ENCODE measurements around the gene FHIP2A.
"Not testable (repeated sequence)": the region's sequence is repeated elsewhere in the genome, so short reads cannot be mapped to it uniquely, and the experiment has no call there.

Gene FHIP2A, protein sequence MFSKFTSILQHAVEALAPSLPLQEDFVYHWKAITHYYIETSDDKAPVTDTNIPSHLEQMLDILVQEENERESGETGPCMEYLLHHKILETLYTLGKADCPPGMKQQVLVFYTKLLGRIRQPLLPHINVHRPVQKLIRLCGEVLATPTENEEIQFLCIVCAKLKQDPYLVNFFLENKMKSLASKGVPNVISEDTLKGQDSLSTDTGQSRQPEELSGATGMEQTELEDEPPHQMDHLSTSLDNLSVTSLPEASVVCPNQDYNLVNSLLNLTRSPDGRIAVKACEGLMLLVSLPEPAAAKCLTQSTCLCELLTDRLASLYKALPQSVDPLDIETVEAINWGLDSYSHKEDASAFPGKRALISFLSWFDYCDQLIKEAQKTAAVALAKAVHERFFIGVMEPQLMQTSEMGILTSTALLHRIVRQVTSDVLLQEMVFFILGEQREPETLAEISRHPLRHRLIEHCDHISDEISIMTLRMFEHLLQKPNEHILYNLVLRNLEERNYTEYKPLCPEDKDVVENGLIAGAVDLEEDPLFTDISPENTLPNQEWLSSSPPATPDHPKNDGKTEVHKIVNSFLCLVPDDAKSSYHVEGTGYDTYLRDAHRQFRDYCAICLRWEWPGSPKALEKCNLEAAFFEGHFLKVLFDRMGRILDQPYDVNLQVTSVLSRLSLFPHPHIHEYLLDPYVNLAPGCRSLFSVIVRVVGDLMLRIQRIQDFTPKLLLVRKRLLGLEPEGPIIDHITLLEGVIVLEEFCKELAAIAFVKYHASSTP

DNA sequence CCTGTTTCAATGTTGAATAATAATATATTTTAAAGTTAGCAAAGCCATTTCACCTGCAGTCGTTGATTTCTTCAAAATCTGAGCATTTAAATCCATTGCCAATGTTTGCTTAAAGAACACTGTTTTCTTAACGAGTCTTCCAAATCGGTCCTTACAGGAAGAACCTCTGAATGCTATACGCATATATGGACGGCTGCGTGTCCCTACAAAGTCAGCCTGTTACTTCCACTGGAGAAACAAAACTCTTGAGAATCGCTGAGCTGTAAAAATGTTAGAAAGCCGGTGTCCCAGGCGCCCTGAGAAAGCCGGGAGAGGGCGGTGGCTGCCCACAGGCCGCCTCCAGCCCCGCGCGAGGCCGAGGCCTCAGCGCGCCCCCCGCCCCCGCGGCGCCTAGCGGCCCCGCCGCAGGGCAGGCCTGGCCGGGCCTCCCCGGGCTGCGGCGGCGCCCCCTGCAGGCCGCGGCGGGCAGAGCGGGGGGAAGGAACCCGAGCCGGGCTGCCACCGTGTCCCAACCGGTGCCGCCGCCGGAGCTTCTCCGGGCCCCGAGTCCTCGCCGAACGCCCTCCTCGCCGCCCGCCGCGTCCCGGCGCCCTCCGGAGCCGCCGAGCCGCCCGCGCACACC, at the start of gene FHIP2A:
TSS of gene FHIP2A (plus strand) at position 488 of the 622 bp plus-strand sequence. CDS start 299 bp downstream, outside the sequence.
- FAIRE-seq: no peak

DNA sequence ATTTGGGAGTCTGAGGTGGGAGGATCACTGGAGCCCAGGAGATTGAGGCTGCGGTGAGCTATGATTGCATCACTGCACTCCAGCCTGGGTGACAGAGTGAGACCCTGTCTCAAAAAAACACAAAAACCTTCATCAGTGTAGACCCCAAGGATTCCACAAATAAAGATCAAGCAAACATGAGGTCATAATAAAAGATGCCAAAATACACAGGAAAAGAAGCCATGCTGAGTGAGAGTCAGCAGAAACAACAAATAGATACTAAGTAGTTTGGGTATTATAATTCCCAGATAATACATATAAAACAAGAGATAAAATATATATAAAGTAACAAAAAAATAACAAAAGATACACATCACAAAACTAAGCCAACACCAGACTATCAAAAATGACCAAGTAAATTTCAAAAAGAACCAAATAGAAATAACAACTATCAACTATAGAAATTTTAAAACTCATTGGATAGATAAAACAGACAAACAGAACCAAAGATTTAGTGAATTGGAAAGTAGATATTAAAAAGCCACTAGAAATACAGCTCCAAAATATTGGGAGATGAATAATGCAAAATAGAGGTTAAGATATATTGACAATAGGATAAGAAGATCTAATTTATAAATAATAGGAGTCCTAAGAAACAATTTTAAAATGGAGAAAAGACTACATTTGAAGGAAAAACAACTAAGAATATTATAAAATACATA, 48.9 kb upstream of the FHIP2A start:
- peak; percentile 78 for FAIRE-seq

DNA sequence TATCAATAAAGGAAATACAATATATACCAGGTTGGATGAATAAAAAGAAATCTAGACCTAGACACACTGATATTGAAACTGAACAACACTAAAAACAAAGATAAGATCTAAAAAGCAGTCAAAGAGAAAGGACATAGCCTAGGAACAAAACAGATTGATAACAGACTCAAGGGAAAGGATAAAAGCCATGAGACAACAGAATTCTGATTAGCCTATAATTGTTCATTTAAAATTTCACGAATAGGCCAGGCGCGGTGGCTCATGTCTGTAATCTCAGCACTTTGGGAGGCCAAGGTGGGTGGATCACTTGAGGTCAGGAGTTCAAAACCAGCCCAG, 48.4 kb upstream of the FHIP2A start:
- no peak for FAIRE-seq

DNA sequence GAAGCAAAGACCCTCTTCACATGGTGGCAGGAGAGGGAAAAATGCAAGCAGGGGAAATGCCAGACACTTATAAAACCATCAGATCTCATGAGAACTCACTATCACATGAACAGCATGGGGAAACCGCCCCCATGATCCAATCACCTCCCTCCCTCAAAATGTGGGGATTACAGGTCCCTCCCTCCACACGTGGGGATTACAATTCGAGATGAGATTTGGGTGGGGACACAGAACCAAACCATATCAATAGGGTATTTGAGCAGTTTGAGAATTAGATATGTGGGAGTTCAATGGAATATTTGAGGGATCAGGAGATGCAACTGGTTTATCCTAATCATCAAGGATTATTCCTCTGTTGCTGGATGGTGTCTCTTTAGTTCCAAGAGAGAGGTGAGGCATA, 46.5 kb upstream of the FHIP2A start:
- not testable (repeated sequence) for FAIRE-seq

DNA sequence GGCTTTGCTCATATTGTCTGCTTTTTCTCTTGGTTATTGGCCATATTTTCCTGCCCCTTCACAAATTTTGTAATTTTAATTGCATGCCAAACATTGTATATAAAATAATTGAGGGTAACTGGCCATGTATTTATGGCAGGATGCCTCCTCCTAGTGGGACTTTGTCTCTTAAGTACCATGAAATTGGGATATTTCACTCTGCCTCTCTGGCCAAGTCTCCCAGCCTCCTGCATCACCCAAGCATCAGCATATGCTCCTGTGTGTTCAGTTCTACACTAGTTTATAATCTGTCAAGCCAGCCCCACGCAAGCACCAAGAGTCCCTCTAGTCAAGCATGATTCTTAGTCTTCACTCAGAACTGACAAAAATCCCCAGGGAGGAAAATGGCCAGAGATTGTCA, 44.2 kb upstream of the FHIP2A start:
- FAIRE-seq: no peak

DNA sequence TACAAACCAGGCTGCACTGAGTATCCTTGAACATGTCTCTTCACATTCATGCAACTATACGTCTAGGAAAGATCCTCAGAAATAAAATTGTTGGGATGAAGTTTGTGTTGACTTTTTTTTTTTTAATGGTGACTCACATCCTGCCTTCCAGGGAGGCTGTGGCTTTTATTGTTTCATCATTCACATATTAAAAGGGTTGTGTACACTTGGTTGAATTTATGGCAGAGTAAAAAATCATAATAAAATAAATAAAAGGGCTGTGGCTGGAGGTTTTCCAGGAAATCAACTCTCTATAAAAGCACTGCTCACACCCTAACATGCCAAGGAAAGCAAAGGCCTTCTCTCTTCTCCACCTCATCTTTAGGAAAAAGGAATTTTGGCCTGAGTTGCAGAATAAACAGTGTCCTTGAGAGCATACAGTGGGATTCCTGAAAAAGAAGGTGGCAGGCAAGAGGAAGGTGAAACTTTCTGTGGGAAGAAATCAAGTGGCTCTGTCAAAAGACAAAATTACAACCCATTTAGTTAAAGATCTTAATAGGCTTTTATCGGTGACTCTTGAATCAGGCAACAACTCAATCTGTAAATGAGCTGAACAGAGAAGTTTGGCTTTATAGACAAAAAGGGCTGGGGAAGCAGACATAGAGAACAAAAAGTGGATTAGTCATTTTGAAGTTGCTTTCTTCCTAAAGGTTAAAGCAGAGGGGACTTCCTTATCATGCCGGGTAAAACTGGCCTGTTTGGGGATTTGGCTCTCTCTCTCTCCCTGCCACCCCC, 41.6 kb upstream of the FHIP2A start:
- no peak for FAIRE-seq

DNA sequence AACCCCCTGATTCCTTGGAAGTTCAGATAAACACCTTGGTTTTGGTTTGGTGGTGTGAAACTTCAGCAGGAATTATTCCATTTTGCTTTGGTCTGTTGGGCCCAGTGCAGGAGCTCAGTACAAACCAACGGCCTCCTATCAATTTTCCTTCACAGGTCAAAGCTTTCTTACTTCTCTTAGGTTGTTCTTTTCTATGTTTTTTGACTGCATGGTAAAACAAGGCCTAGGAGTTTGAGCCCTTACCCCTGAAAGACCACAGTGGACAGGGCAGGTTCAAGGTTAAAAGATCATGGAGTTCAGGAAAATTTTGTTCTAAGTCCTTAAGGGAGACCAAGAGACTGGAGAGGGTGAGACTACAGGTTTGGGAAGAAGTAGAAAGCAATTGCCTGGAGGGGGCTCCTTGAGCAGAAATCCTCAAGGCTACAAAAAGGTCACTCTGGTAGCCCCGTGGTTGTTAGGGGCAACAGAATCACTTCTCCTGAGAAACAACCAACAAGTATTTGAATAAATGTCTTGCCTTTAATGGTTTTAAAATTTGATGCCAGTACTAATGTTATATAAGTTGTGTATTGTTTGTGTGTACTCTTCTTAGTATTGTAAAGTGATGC, 40.9 kb upstream of the FHIP2A start:
- FAIRE-seq: no peak

DNA sequence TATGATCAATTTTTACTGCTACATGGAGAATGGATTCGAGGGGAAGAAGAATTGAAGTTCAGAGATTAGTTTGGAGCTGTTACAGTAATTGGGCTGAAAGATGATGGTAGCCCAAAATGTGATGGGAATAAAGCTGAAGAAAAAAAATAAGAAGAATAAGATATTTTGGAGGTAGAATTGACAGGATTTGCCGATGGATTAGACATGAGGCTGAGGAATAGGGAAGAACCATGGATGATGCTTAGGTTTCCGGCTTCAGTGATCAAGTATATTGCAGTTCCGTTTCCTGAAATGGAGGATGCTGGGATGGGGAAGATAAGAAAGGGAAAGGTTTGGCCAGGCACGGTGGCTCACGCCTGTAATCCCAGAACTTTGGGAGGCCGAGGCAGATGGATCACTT, 38.9 kb upstream of the FHIP2A start:
- no peak for FAIRE-seq

DNA sequence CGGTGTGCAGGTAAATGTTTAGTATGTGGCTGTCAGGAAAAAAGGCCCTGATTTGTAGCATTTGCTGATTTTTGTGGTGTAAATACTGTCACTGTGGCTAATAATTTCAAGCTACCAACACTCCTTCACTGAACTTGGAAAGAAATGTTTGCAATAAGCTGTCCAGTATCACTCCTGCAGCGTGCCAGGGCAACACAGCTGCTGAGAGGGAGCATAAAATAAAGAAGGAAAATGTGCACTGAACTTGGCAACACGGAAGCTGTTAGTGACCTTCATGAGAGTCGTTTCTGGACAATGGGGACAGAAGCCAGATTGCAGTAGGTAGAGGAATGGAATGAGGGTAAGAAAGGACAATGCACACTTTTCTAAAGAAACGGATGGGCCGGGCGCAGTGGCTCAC, 37.9 kb upstream of the FHIP2A start:
- FAIRE-seq: no peak

DNA sequence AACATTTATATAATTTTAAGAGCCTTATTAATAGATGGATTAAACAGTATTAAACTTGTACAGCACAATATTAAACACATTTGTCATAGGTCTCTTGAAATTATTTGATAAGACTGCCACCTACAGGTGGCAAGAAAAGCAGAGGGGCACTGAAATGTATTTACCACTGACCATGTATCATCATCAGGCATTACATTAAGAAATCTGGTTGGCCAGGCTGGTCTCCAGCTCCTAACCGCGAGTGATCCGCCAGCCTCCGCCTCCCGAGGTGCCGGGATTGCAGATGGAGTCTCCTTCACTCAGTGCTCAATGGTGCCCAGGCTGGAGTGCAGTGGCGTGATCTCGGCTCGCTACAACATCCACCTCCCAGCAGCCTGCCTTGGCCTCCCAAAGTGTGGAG, 35.1 kb upstream of the FHIP2A start:
- FAIRE-seq: peak; percentile 98

DNA sequence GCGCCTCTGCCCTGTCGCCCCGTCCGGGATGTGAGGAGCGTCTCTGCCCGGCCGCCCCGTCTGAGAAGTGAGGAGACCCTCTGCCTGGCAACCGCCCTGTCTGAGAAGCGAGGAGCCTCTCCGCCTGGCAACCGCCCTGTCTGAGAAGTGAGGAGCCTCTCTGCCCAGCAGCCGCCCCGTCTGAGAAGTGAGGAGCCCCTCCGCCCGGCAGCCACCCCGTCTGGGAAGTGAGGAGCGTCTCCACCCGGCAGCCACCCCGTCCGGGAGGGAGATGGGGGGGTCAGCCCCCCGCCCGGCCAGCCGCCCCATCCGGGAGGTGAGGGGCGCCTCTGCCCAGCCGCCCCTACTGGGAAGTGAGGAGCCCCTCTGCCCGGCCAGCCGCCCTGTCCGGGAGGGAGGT, 34.4 kb upstream of the FHIP2A start:
- FAIRE-seq: not testable (repeated sequence)

DNA sequence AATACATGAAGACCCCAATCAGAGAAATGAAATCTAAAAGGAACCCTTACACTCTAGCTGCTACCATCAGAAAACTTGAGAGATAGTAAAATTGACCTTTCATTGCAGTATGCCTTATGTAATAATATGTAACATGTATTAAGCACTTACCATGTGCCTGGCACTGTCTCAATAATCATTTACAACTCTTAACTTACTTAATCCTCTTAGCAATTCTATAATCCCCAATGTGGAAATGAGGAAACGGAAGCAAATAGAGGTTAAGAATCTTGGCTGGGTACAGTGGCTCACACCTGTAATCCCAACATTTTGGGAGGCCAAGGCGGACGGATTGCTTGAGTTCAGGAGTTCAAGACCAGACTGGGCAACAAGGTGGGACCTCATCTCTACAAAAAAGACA, 29.8 kb upstream of the FHIP2A start:
- no peak for FAIRE-seq

DNA sequence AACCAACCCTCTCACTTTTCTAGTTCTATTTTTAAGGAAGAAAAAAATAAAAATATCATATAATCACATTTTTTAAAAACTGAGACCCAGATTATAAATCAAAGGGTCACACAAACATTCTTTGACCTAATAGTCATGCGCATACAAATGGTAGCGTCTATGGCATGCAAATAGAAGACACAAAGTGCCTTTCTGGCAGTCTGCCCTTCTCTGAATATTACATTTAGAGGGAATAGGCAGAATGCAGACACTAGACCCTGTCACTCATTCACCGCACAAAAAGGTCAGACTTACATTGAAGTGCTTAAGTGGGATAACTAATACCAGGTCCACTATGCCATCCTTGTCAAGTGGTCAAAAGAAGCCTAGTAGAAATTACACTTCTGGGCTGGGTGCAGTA, 26.5 kb upstream of the FHIP2A start:
- FAIRE-seq: no peak

DNA sequence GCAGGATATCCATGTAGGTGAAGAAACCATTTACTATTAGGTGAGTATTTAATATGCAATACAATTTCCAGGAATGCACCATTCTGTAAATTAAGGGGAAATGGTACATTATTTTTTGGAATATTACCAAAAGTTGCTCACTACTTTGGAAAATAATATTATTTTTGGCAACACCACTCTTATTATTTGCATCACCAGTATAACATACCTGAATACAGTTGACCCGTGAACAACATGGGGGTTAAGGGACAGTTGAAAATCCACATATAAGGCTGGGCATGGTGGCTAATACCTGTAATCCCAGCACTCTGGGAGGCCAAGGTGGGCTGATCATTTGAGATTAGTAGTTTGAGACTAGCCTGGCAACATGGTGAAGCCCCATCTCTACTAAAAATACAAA, 21.2 kb upstream of the FHIP2A start:
- FAIRE-seq: no peak

DNA sequence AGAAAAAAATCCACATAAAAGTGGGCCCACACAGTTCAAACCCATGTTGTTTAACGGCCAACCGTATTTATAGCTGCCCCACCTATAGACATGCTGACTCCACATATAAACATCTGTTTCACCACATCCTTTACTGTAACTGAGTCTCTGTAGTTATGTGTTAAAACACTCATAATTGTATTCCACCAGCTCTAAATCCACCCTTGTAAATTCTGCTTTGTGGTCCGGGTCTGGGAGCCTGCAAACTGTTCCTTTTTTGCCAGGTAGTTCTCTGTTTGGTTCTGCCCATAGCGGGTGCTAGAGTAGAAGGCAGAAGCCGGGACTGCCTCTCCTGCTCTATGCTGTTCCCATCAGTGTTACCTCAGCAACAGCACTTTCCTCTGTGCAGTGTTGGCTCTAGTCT, 20.2 kb upstream of the FHIP2A start:
- no peak for FAIRE-seq

DNA sequence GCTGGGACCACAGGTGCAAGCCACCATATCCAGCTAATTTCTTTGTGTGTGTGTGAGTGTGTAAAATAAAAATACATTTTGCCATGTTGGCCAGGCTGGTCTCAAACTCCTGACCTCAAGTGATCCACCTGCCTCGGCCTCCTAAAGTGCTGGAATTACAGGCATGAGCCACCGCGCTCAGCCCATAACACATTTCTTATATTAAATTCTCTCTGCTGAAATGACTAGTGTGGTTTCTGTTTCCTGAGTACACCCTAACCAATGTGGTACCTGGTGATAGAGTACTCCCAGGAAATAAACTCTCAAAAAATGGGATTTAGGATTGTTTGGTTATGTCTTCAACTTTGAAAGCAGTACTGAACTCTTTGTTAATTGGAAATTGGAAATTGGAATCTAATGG, 19.4 kb upstream of the FHIP2A start:
- FAIRE-seq: no peak

DNA sequence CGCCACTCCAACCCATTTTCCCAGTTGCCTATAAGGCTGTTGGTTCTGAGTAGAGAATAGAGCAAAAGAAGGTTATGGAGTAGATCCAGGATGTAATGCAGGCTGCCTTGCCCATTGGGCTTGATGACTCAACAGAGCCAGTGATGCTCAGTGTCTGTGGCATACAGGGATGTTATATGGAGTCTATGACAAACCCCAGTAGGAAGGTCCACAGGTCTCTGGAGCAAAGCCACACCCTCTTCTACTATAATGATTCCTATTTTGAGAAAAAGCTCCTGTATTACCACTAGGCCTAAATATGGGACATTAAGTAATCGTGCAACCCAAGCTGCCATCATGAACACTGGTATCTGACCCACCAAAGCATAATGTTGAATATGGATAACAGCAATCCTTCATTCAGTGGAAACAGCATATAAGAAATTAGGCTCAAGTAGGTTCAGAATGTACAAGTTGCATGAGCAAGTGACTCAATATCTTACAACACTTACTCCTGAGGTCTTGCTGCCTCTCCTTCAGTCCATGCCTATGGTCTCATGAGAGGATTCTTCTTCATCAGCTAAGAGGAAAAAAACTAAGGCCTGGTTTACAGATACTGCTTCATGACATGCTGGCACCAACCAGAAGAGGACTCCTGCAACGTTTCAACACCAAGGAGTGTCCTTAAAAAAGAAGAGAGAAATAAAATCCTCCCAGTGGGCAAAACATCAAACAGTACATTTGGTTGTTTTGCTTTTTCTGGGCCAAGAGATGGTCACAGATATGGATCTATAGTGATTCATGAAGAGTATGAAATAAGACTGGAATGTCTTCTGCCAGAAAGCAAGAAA, 14.8 kb upstream of the FHIP2A start:
- no peak for FAIRE-seq

DNA sequence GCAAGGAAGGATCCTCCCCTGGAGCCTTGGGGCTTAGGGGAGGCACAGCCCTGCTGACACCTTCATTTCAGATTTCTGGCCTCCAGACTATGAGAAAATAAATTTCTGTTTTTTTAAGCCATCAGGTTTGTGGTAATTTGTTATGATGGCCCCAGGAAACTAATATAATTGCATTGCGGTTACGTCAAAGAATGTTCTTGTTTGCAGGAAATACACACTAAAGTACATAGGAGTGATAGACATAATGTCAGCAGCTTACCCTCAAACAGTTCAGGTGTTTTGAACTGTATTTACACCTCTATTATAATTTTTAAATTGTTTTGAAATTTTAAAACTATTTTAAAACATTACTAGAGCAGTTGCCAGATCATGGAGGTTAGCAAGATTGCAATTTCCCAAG, 12.6 kb upstream of the FHIP2A start:
- no peak for FAIRE-seq

DNA sequence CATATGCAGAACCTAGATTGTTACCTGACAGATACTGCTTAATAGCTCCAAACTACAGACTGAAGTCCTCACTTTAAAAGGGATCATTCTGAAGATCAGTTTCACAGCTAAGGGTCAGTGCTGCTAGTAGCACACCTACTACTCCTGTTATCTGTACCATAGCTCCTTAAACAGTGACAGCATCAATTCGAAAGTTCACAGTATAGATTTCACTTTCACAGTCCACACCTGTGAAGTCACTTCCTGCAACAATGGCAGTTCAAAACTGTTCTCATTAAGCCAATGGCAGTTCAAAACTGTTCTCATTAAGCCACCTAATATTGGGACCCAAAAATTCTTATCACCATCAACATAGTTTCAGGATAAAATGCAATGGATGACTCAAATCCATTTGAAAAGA, 10.7 kb upstream of the FHIP2A start:
- no peak for FAIRE-seq

DNA sequence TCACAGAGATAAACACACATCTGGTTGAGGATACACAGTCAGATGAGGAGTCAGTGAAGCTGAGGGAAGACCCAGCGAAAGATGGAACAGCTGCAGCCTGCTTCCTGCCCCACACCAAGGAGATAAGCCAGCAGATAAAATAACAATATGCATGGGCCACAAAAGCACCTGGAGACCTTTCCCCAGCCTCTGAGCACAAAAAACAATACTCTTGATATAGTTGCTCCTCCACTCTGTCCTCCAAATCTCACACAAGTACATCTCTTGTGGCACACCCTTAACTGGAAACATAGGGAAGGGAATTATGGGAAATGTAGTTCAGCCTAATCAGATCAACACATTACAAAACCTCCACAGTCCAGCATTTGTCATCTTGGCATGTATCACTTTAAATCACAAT, 9.7 kb upstream of the FHIP2A start:
- FAIRE-seq: no peak

DNA sequence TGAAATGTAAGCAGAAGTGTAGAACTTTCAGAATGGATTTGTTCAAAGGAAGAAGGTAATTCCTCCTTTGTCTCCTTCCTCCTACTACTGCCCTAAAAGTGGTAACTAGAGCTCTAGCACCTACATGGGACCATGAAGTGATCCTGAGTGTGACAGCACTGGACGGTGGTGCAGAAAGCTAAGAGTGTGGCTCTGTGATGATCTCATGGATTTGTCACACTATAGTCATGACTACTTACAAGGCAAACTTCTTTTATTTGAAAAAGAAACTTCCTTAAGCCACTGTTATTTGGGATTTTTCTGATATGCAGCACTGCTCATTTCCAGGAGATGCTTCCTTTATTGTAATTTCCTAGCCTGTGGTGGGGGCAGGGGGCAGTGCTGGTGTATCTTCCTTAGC, 5.8 kb upstream of the FHIP2A start:
- no peak for FAIRE-seq

Data from A204.1 (cell line).